DMS114 treated with DMSO at 0.1 percent for 48 hours (cell line): Measurements from ENCODE around the gene ACSF2.
"Not testable (repeated sequence)": the region's sequence is repeated elsewhere in the genome, so short reads cannot be mapped to it uniquely, and the experiment has no call there.

ENCODE experiments used
- DNase-seq: peaks from one replicate; lab custom pipeline; 2025; ENCODE audit not compliant: unreplicated experiment; lab: John Stamatoyannopoulos, UW

The ACSF2 gene

DNA sequence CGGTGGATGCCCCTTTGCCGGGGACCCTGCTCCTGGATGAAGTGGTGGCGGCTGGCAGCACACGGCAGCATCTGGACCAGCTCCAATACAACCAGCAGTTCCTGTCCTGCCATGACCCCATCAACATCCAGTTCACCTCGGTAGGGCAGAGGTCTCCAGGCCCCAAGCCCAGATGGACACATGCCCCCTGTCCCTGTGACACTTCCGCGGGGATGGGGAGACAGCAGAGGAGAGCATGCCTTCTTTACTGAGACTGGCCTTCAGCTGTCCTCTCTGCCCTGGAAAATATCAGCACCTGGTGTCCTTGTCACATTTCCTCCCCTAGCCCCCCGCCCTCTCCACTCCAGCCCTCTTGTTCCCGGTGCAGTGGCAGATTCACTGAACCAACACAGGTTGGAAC lies 36.4 kb downstream of the ACSF2 start:
- no peak for DNase-seq

DNA sequence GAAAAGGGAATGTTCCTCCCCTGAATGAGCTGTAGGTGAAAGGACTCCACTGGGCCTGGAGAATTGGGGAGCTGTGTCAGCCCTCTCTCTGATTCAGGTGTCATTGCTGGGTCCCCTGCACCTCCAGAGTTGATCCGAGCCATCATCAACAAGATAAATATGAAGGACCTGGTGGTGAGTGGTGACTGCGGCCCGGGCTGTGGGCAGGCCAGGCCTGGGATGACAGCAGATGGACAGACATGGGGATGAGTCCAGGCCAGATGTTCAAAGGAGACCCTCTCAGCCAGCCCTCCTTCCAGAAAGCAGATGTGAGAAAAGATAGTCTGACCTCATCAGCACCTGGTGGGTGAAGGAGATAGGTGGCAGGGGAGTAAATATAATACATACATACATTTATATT lies 38.1 kb downstream of the ACSF2 start:
- no peak for DNase-seq

DNA sequence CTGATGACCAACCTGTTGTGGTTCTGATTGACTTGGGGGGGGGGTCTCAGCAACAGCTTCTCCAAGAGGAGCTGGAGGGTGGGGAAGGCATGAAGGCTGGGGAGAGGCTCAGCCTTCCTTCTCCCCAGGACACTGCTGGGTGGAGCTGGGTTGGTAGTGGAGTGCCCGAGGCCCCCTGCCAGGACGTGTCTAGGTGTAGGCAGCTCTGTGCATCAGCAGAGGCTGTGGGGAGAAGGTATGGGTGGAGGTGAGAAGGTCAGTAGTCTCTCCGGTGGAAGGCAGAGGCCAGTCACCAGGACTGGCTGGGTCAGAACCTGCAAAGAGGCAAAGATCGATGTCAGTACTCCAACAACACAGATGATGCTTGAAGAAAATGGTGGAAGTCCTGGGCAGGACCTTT lies 38.7 kb downstream of the ACSF2 start:
- DNase-seq, result no peak

DNA sequence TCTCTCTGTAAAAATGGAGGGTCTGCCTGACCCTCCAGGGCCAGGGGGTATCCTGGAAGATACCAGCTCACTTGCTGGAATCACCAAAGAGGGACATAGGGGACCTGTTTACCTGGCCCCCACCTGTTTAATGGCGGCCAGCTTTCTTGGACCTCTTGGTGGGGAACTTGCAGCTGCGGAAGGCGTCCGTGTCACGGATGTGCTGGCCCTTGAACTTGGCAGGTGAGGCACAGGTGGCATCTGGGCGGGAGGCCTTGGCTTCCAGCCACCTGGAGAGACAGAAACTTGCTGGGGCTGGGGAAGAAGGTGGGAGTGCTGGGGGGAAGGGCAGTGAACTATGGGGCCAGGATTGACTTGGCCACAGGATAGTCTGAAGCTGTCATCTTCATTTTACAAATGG lies 39.2 kb downstream of the ACSF2 start:
- DNase-seq, result no peak

DNA sequence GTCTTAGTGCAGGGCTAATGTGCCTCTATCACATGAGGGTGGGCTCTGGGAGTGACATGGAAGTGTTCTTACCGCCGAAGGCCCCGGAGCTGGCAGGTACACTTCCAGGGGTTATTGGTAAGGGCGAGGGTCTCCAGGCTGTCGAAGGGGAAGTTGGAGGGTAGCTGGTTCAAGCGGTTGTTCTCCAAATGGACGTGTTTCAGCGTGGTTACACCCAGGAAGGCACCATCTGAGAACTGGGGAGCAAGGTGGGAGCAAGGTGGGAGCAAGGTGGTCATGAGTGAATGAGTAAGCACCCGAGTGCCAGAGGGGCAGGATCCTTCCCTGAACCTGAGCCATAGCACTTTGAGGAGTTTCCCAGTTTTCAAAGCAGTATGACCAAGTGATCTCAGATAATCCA lies 39.6 kb downstream of the ACSF2 start:
- DNase-seq, result no peak

DNA sequence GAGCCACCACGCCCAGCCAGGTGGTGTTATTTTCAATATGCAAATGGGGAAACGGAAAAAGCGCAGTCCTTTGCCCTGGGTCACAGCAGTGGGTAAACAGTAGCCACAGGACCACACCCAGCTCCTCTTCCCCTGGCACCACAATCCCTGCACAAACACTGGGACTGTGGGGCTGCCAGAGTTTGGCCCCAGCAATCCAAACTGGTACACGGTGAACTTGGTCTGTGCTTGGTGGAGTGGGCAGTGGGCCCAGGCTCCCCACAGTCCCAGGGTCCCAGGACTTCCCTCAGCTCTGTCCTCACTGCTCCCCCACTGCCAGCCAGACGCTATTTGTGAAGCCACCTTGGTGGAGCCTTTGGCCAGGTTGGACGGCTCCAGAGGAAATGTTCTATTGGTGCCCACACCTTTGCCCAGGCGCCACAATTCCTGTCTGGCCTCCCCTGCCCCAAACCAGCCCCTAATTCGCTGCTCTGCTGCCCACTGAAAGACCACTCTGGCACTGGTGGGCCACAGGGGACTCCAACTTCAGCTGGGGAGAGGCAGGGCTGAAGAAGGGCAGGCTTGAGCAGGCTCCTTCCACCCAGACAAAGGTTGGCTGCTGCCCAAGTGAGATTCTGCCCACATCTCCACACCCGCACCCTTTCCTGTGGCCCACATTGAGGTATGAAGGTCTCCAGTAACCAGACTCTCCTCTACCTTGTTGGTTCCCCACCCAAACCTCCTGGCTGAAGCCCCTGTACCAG lies 40.5 kb downstream of the ACSF2 start:
- DNase-seq, result no peak

DNA sequence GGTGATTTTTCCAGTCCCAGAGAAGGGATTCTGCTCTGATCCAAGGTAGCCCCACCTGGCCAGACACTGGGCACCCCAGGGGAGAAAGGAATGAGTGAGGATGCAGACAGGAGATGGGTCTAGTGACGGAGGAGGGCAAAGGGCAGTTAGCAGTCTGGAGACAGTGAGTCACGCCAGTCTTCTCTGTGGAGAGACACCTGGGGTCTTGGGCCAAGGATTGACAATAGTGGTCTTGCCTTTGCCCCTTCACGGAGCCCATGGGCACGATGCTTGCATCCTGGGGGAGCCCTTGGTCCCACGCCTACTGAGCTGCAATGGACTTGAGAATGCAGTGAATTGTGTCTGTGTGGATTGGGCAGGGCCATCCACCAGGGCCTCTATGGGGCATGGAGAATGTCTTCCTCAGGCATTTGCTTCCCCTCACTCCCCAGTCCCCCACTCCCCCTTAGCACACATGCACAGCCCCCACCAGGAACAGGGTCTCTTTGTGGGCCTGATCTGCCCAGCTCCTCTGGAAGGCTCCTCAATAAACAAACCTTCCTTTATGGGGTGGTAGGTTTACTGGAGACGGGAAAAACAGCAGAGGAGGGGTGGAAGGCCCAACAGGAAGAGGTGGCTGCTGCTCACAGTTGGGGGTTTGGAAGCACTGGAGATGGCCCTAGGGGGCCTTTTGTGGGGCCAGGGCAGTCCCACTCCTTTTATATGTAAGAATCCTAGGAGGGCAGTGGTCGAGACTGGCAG lies 41.3 kb downstream of the ACSF2 start:
- DNase-seq, result no peak

DNA sequence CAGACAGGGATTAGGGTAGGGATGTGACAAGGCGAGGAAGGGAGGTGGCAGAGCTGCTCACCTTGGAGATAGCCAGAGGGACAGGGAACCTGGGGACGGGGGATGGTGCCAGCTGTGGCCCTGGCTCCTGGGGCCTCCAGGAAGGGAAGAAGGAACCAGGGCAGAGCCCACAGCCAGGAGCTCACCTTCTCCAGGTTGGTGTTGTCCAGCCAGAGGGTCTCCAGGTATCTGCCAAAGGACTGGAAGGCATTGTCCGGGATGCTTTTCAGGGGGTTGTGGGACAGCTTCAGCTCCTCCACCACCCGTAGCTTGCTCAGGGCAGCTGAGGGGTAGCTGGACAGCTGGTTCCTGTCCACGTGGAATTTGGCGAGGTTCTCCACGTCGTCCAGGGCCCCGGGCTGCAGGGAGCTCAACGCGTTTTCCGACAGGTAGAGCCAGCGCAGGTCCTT lies 41.9 kb downstream of the ACSF2 start:
- DNase-seq, result no peak

DNA sequence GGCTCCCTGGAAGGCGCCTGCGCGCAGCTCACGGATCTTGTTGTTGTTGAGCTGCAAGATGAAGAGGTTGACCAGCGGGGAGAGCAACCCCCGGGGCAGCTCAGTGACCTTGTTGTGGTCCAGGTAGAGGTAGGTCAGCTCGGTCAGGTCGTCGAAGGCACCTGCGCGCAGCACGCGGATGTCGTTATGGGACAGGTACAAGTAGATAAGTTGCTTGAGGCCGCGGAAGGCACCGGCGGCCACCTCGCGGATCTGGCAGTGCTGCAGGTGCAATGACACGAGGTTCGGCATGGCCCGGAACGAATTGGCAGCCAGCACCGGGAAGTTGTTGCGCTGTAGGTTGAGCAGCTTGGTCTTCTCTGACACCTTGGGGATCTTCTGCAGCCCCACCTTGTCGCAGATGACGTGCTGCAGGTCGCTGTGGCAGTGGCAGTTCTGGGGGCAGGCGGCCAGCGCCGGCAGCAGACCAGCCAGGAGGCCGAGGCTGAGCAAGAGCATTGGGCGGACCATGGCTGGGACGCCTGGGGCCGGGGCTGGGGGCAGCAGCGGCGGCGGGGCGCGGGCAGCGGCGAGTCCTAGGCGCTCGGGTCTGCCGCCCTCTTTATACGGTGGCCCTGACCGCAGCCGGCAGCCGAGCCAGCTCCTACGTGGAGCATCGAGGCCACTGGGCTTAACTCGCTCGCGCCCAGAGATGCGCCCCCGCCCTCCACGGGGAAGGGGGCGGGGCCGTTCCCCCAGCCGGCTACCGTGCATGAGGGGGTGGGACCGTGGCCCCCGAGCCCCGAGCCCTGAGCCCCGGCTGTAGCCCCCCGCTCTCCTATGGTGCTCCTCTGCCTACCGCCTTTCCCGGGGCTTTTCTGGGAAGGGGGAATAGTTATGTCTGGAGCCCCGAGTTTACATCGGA lies 42.5 kb downstream of the ACSF2 start, which contains the start of gene CHAD:
Gene CHAD, minus strand, starts transcription at position 577 of the 904 bp plus-strand sequence. Its CDS starts 67 bp downstream, at position 510.
- DNase-seq, result no peak

DNA sequence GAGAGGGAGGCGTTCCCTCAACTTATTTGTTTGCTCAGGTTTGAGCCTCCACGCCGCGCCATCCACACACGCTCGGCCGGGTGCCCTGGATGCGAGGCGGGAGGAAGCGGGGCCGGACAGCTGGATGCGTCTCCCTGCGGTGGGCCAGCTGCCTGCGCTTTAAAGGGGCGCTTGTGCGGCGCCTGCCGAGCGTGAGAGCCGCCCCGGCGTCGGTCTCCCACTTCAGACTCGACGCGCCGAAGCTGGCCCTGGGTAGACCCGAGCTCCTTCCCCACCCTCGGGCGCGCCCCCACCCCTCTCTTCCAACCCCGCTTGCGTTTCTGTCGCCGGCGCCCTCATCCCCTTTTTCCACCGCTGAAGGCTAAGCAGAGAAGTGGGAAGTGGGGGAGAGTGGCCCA lies 43.2 kb downstream of the ACSF2 start:
- no peak for DNase-seq

DNA sequence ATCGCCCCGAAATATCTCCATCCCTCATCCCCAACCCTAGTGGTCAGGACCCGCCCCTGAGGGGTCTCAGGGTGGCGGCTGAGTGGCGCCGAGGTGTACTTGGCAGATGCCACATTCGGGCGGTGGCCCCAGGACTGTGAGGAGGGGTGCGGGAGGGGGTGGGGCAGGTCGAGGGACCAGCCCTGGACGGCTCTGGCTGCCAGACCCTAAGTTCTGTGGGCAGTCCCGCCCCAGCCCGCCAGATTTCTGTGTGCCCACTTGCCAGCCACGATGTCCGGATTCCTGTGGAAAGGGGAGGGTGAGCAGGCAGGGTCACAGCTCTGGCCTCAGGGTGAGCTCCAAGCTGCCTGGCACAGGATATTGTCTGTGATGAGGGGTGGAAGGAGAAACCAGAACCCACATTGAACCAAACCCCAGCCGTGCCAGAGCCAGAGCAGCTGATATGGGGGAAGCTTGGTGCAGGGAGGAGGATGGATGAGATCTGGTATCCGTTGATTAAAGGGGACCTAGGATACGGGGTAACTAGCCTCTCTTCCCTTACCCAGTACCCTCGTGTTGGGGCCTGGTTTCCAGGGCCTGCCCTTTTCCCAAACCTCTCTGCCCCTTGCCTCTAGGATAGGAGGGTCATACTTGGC lies 43.8 kb downstream of the ACSF2 start:
- no peak for DNase-seq

DNA sequence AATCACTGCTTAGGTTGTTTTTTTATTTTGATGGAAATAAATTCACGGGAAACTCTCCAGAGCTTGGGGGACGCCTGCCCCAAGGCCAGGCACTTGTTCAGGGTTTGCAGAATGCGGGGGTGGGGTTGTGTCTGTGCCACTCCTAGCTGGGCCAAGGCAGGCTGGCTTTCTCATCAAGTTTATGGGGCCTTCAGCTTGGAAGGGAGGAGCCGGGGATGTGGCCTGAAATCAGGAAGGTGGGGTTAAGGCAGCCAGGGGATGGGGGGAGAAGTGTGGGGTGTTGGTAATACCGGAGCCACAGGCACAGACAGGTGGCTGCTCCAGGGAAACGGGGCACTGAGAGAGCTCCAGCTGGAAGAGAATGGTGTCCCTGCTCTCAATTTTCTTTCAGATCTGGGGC lies 44.4 kb downstream of the ACSF2 start:
- DNase-seq, result no peak

DNA sequence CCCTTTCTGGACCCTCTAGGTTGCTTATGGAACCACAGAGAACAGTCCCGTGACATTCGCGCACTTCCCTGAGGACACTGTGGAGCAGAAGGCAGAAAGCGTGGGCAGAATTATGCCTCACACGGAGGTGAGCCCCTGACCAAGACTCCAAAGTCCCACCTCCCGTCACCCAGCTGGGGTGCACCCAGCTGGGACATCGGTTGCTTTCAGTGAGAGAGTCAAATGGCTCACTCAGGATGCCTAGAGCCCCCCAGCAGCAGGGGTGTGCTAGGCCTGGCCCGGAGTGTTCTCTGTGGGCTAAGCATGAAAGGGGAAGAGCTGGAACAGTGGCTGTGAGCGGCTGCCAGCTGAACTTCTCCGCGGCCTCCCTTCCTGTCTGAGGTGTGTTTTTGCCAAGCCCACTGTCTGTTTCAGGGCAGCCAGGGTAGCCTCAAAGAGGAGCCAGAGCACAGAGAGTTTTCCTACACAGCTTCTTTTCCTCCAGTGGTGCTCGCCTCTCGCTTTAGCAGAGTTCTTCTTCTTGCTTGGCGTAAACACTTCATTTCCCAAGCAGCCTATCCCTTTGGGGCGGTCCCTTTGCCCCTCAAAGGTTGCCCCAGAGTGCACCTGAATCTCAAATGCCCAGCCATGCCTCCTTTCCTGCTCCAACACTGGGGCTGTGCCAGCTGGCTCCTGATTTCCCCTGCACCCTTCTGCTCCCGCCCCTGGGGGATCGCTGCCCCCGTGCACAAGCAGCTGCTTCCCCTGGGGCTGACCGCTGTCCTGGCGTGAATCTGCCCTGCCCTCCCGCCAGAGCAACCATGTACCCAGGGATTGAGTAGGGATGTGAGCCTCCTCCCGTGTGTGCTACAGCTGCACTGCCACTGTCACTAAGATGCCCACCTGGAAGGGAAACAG lies 45.2 kb downstream of the ACSF2 start:
- DNase-seq, result no peak

DNA sequence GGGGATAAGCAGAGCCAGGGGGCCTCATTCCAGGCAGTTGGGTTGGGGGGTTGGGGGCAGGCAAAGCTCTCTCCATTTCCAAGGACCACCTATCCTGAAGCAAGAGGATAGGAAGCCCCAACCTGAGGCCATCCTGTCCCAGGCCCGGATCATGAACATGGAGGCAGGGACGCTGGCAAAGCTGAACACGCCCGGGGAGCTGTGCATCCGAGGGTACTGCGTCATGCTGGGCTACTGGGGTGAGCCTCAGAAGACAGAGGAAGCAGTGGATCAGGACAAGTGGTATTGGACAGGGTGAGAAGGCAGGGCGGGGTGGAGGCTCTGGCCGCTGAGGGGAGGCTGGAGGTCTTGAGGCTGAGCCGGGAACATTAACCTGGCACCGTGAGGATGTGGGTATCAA lies 46.3 kb downstream of the ACSF2 start:
- DNase-seq, result no peak

DNA sequence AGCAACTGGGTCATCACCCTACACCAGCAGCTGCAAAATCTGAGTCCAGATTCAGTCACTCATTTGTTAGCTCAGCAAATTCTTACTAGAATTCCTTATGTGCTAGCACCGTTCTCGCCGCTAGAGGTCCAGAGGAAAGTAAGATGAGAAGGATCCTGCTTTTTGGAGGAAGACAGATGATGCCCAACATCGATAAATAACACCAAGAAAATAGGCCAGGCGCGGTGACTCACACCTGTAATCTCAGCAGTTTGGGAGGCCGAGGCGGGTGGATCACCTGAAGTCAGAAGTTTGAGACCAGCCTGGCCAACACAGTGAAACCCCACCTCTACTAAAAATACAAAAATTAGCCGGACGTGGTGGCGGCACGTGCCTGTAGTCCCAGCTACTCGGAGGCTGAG lies 46.7 kb downstream of the ACSF2 start:
- DNase-seq, result peak; percentile 5

DNA sequence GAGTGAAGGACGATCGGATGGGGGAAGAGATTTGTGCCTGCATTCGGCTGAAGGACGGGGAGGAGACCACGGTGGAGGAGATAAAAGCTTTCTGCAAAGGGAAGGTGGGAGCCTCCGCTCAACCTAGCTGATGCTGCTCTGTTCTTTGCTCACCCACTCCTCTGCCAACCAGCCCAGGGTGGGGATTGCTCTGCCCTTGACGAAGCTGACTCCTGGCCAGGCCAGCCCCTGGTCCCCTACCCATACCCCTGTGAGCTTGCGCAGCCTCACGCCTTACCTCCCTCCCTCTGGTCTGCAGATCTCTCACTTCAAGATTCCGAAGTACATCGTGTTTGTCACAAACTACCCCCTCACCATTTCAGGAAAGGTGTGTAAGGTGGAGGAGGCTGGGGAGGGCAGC lies 47.9 kb downstream of the ACSF2 start:
- DNase-seq, result no peak

DNA sequence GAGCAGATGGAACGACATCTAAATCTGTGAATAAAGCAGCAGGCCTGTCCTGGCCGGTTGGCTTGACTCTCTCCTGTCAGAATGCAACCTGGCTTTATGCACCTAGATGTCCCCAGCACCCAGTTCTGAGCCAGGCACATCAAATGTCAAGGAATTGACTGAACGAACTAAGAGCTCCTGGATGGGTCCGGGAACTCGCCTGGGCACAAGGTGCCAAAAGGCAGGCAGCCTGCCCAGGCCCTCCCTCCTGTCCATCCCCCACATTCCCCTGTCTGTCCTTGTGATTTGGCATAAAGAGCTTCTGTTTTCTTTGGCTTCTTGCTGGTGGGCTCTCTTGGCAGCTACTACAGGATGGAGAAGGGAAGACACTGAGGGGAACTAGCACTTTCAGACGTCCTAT lies 48.5 kb downstream of the ACSF2 start:
- DNase-seq, result no peak

DNA sequence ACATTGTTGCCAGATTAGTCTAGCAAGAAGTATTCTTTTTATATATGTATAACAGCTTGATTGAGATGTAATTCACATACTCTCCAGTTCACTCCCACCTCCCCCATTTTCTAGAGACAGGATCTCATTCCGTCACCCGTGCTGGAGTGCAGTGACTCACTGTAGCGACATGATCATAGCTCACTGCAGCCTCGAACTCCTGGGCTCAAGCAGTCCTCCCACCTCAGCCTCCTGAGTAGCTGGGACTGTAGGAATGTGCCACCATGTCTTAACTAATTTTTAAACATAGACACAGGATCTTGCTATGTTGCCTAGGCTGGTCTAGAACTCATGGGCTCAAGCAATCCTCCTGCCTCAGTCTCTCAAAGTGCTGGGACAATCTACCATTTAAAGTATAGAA lies 49.3 kb downstream of the ACSF2 start:
- no peak for DNase-seq

DNA sequence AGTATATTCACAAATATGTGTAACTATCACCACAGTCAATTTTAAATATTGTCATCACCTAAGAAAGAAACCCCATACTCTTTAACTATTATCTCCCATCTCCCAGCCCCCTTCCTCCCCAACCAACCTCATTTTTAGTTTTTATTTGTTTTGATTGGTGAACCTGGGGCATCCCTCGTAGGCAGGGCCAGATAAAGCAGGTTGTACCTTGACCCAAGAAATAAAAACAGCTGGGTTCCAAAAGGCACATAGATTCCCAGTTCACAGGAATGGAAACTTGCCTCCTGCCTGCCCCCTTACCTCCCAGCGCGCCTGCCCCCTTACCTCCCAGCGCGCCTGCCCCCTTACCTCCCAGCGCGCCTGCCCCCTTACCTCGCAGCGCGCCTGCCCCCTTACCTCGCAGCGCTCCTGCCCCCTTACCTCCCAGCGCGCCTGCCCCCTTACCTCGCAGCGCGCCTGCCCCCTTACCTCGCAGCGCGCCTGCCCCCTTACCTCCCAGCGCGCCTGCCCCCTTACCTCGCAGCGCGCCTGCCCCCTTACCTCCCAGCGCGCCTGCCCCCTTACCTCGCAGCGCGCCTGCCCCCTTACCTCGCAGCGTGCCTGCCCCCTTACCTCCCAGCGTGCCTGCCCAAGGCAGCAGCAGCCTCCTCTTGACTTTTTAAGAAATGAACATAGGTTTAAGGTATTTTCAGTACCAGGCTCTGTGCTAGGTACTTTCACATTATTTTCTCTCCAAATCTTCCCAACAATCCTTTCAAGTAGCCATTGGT lies 49.9 kb downstream of the ACSF2 start:
- DNase-seq, result not testable (repeated sequence)
